Glomerular endothelial cell (primary cell): ENCODE results near the gene GNB5. TPM values are rescaled to one million over a fixed set of nuclear protein-coding genes. Genes with fewer than 3 reads are reported as not detected.

Source experiments
- DNase-seq: peaks from one replicate; pipeline ENCODE4 v3.0.0-alpha.2; 2011; ENCODE audit warnings: low read depth, low spot score; ENCODE audit errors: extremely low read depth
- total RNA-seq: library from RNA; depleted of rRNA; stranded (reverse); fragments of >200 nt; gene quantifications from 2 replicates; pipeline ENCODE4 v1.2.3, GENCODE V29; 2015

GNB5 gene
- total RNA-seq, 1 donor from 2014 or later: 24.9 TPM

GRCh38 chr15:52071570-52071969 is 119.6 kb downstream of the GNB5 start:
- no peak for DNase-seq

- no peak for DNase-seq
These were observed 121.6 kb downstream of the GNB5 start for GRCh38 chr15:52069559-52069958.

GRCh38 chr15:52068004-52068615 is 123.1 kb downstream of the GNB5 start:
- no peak for DNase-seq

GRCh38 chr15:52067545-52067926 is 123.7 kb downstream of the GNB5 start:
- no peak for DNase-seq

- DNase-seq: no peak
These were observed 124.2 kb downstream of the GNB5 start for GRCh38 chr15:52066842-52067544.

Other genes starting within 250 kb of the GNB5 start
- gene LEO1, start 219.6 kb downstream of the GNB5 start, total RNA-seq: 20.1 and 30.6 TPM in 2 replicates
- 37.0 and 47.3 TPM in 2 replicates for gene MAPK6, start 172.2 kb downstream of the GNB5 start, total RNA-seq
- not detected in 2 replicates for gene BCL2L10, start 78.6 kb downstream of the GNB5 start, total RNA-seq
- 26.8 and 33.4 TPM in 2 replicates for gene MYO5C, start 104.4 kb upstream of the GNB5 start, total RNA-seq